Measurements from ENCODE around the gene DNAJB5.
"Not testable (repeated sequence)": the region's sequence is repeated elsewhere in the genome, so short reads cannot be mapped to it uniquely, and the experiment has no call there.

DNAJB5 gene

DNA sequence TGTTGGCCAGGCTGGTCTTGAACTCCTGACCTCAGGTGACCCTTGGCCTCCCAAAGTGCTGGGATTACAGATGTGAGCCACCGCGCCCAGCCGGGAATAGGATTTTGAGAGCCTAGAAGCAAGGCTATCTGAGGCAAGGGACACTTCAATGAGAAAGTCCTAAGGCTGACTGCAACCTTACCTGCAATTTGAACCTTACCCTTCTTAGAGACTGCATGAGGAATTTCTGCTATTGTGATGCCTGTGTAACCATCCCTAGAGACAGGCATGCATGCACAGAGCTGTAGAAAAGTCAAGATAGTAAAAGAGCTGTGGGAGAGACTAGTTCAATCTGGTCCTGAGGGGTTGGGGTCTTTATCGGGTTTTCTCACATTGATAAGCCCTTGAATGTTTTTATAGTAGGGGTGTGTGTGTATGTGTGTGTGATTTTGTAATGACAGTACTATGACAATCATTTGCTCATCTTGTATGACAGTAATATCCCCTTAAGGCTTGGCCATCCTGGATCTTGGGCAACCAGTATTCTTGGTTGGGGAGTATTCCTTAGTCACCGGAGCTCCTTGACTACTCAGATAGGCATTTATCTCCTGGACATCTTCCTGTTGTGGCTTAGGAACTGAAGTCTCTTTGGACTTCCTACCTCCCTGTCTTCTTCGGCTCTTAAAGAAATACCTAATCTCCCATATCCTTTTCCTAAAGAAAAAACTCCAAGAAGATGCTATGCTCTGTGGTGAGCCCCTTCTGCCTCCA lies 11.2 kb downstream of the DNAJB5 start:
- in situ Hi-C loops (cut with HindIII; ENCODE audit: low pct_ligation_motif_present, low sequenced_read_pairs), result no loop called here
- no peak for DNase-seq
- Histone ChIP-seq H3K27ac (no peak overlapping the region), H3K36me3 (replicated peaks) (peaks cover 9% of the 10 kb centered on the region), H3K27me3 (replicated peaks) (no peaks in the 10 kb centered on the region), H3K4me3 (ENCODE audit: low read depth, low read length) (no peak overlapping the region)
- TF ChIP-seq, protein P1, sequence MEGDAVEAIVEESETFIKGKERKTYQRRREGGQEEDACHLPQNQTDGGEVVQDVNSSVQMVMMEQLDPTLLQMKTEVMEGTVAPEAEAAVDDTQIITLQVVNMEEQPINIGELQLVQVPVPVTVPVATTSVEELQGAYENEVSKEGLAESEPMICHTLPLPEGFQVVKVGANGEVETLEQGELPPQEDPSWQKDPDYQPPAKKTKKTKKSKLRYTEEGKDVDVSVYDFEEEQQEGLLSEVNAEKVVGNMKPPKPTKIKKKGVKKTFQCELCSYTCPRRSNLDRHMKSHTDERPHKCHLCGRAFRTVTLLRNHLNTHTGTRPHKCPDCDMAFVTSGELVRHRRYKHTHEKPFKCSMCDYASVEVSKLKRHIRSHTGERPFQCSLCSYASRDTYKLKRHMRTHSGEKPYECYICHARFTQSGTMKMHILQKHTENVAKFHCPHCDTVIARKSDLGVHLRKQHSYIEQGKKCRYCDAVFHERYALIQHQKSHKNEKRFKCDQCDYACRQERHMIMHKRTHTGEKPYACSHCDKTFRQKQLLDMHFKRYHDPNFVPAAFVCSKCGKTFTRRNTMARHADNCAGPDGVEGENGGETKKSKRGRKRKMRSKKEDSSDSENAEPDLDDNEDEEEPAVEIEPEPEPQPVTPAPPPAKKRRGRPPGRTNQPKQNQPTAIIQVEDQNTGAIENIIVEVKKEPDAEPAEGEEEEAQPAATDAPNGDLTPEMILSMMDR (IDR thresholded peaks at IDR 0.05; ENCODE audit: low read depth, low read length, missing control alignments), result no peak

DNA sequence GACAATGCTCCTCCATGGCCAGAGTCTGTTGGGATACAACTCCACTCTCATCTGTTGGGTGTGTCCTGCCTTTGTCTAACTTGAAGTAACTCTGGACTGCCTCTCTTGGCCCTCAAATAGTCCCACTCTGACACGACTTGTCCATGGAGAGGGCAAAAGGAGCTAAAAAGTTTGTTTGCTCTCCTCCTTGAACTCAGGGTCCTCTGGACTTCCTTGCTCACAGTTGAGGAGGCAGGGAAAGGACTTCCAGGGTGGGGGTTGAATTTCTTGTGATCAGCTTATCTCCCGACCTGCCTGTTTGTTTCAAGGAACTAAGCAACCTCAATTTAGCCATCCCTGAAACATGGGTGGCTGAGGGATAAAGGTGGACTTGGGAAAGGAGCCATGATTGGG lies 11.7 kb downstream of the DNAJB5 start:
- H3K36me3 ChIP-seq (replicated peaks), result peaks cover 9% of the 10 kb centered on the region
- TF ChIP-seq, protein P1 (IDR thresholded peaks at IDR 0.05; ENCODE audit: low read depth, low read length, missing control alignments), result no peak
- no peak overlapping the region for H3K4me3 ChIP-seq (ENCODE audit: low read depth, low read length)
- in situ Hi-C loops (cut with HindIII; ENCODE audit: low pct_ligation_motif_present, low sequenced_read_pairs), result no loop called here
- no peak overlapping the region for H3K27ac ChIP-seq
- no peaks in the 10 kb centered on the region for H3K27me3 ChIP-seq (replicated peaks)
- no peak for DNase-seq

DNA sequence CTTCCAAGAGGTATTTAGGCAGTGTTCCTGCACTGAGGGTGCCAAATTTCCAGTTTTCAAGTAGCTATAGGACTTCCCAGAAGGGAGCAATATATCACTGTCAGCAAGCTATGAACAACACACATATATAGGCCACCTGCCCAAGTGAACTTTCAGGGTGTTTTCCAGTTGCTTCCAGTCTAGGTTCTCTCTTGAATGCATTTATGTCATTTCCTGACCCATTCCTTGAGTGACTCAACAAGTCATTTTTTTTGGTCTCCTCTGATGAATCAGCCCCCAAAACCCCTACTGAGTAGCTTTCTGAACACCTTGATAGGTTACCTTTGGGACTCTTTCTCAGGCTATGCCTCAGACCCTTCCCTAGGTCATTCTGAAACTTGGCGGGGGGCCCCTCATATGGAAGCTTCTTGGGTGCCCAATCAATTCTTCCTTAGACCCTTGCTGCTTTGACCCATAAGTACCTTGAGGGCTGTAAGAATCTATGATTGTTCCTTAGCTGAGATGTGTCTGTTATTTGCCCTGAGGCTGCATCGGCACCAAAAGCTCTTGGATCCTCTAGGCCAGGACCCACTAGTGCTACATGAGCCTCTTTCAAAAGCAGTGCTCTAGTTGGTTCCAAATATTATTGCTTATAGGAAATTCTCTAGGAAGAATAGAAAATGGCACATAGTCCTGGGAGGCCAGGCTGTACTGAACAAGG lies 12.4 kb downstream of the DNAJB5 start:
- H3K27ac ChIP-seq, result no peak overlapping the region
- DNase-seq, result no peak

DNA sequence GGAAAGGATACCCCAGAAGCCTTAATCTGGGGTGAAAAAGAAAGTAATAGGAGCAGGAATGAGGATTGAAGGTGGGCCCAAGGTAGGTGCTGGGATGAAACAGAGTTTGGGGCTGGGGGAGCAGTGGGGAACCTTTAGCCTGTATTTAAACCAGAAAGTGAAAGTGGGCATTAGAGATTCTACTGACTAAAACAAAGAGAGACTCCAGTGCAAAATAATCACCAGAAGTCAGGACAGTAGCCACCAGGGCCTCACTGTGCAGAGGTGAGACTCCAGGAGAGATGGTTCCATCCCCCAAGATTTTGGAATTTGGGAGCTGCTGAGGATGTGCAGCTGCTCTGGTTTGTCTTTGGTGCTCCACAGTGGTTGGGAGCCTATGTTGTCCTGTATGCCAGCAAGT lies 13.1 kb downstream of the DNAJB5 start:
- Histone ChIP-seq H3K36me3 (replicated peaks) (no peaks in the 10 kb centered on the region), H3K27me3 (replicated peaks) (no peaks in the 10 kb centered on the region), H3K27ac (no peak overlapping the region), H3K4me3 (ENCODE audit: low read depth, low read length) (no peak overlapping the region)
- no peak for DNase-seq
- in situ Hi-C loops (cut with HindIII; ENCODE audit: low pct_ligation_motif_present, low sequenced_read_pairs), result no loop called here
- TF ChIP-seq, protein P1 (IDR thresholded peaks at IDR 0.05; ENCODE audit: low read depth, low read length, missing control alignments), result no peak

More for the DNA sequence above, 12.4 kb downstream of the DNAJB5 start:
- in situ Hi-C loops (cut with HindIII; ENCODE audit: low pct_ligation_motif_present, low sequenced_read_pairs), result no loop called here
- peaks cover 3% of the 10 kb centered on the region for H3K36me3 ChIP-seq (replicated peaks)
- TF ChIP-seq, protein P1 (IDR thresholded peaks at IDR 0.05; ENCODE audit: low read depth, low read length, missing control alignments), result no peak
- no peak overlapping the region for H3K4me3 ChIP-seq (ENCODE audit: low read depth, low read length)
- no peaks in the 10 kb centered on the region for H3K27me3 ChIP-seq (replicated peaks)

DNA sequence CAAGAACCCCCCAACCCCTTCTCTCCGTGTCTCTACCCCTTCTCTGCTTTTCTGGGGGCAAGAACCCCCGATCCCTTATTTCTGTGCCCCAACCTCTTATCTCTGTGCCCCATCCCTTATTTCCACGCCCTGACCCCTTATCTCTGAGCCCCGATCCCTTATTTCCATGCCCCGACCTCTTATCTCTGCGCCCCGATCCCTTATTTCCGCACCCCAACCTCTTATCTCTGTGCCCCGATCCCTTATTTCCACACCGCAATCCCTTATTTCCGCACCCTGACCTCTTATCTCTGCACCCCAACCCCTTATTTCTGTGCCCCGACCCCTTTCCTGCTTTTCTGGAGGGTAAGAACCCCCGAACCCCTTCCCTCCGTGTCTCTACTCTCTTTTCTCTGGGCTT lies 14.8 kb downstream of the DNAJB5 start:
- H3K27me3 ChIP-seq (replicated peaks); in situ Hi-C loops (cut with HindIII; ENCODE audit: low pct_ligation_motif_present, low sequenced_read_pairs): not testable (repeated sequence)

DNA sequence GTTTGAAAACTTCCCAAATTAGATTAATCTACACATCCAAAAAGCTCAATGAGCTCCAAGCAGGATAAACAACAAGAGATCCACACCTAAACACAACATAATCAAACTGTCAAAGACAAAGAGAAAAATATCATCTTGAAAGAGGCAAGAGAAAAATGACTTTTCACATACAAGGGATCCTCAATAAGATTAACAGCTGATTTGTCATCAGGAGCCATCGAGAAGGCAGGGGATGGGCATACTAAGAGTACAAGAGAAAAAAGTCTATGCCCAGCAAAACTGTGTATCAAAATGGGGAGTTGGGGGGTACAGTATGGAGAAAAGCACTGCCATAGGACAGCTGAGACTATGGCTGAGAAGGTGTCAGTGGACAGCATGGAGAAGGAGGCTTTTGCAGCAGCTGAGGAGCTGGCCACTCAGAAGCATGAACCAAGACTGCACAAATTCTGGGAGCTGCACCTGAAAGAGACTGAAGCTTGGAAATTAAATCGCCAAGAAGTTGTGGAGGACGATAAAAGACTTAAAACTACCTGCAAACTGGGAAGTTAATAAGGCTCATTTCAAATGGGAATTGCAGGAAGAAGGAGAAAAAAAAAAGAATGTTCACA lies 20.9 kb downstream of the DNAJB5 start:
- no peaks in the 10 kb centered on the region for H3K27me3 ChIP-seq (replicated peaks)
- H3K27ac ChIP-seq, result no peak overlapping the region
- TF ChIP-seq, protein P1 (IDR thresholded peaks at IDR 0.05; ENCODE audit: low read depth, low read length, missing control alignments), result no peak
- in situ Hi-C loops (cut with HindIII; ENCODE audit: low pct_ligation_motif_present, low sequenced_read_pairs), result no loop called here
- peaks cover 5% of the 10 kb centered on the region for H3K36me3 ChIP-seq (replicated peaks)
- no peak overlapping the region for H3K4me3 ChIP-seq (ENCODE audit: low read depth, low read length)
- no peak for DNase-seq

More for the DNA sequence above, 14.8 kb downstream of the DNAJB5 start:
- not testable (repeated sequence) for H3K36me3 ChIP-seq (replicated peaks); H3K4me3 ChIP-seq (ENCODE audit: low read depth, low read length); DNase-seq; H3K27ac ChIP-seq

Data from brain microvascular endothelial cell (primary cell).